Astrocyte (in vitro differentiated cells and primary cell): ENCODE results near the gene YPEL1. TPM values are rescaled to one million over a fixed set of nuclear protein-coding genes. Genes with fewer than 3 reads are reported as not detected.

Source experiments
- DNase-seq: peaks from one replicate; pipeline ENCODE4 v3.0.0-alpha.2; 2010; ENCODE audit warnings: low read depth
- FAIRE-seq: peaks from 2 replicates; lab custom pipeline; 2011; peaks lifted over from hg19 to GRCh38; lab: Jason Lieb, UNC
- H2AFZ ChIP-seq: 2 replicates; pipeline ENCODE4 v1.6.0; 2012; ENCODE audit warnings: low read depth, low read length, inconsistent platforms
- H3K27ac ChIP-seq: 2 replicates; pipeline ENCODE4 v1.5.1; 2011; ENCODE audit warnings: low read depth, low read length, inconsistent platforms
- H3K27me3 ChIP-seq: 2 replicates; pipeline ENCODE4 v1.6.0; 2011; ENCODE audit warnings: low read length, inconsistent platforms; ENCODE audit not compliant: insufficient read depth
- H3K36me3 ChIP-seq: 2 replicates; pipeline ENCODE4 v1.5.1; 2011; ENCODE audit warnings: low read length, inconsistent platforms; ENCODE audit not compliant: insufficient read depth
- H3K4me1 ChIP-seq: 2 replicates; pipeline ENCODE4 v1.5.1; 2011; ENCODE audit warnings: low read length, inconsistent platforms; ENCODE audit not compliant: insufficient read depth
- H3K4me2 ChIP-seq: 2 replicates; pipeline ENCODE4 v1.6.0; 2012; ENCODE audit warnings: low read length, inconsistent platforms
- H3K4me3 ChIP-seq: 2 replicates; pipeline ENCODE4 v1.5.1; 2011; ENCODE audit warnings: low read depth, mild to moderate bottlenecking, low read length, inconsistent platforms; ENCODE audit not compliant: insufficient read depth
- H3K79me2 ChIP-seq: 2 replicates; pipeline ENCODE4 v1.6.0; 2012; ENCODE audit warnings: mild to moderate bottlenecking, low read length, inconsistent platforms; ENCODE audit not compliant: insufficient read depth
- H3K9ac ChIP-seq: 2 replicates; pipeline ENCODE4 v1.6.0; 2012; ENCODE audit warnings: mild to moderate bottlenecking, low read length, inconsistent platforms
- H3K9me3 ChIP-seq: 2 replicates; pipeline ENCODE4 v1.5.1; 2012; ENCODE audit warnings: low read depth, mild to moderate bottlenecking, low read length, inconsistent platforms; ENCODE audit not compliant: insufficient read depth
- H4K20me1 ChIP-seq: 2 replicates; pipeline ENCODE4 v1.6.0; 2012; ENCODE audit warnings: low read length, inconsistent platforms; ENCODE audit not compliant: insufficient read depth
- H3K27ac Mint-ChIP-seq: one replicate; pipeline ENCODE4 v1.8.0; 2021; ENCODE audit warnings: mild to moderate bottlenecking, mixed read lengths; ENCODE audit not compliant: unreplicated experiment
- H3K27me3 Mint-ChIP-seq: one replicate; pipeline ENCODE4 v1.8.0; 2021; ENCODE audit warnings: low read depth, mixed read lengths; ENCODE audit not compliant: unreplicated experiment
- H3K36me3 Mint-ChIP-seq: one replicate; pipeline ENCODE4 v1.8.0; 2021; ENCODE audit warnings: low read depth, mixed read lengths; ENCODE audit not compliant: unreplicated experiment
- H3K4me1 Mint-ChIP-seq: one replicate; pipeline ENCODE4 v1.8.0; 2021; ENCODE audit warnings: low read depth, mixed read lengths; ENCODE audit not compliant: unreplicated experiment
- H3K4me3 Mint-ChIP-seq: one replicate; pipeline ENCODE4 v1.8.0; 2021; ENCODE audit warnings: mild to moderate bottlenecking, moderate library complexity, mixed read lengths; ENCODE audit not compliant: unreplicated experiment
- H3K9me3 Mint-ChIP-seq: one replicate; pipeline ENCODE4 v1.8.0; 2021; ENCODE audit warnings: mild to moderate bottlenecking, mixed read lengths; ENCODE audit not compliant: unreplicated experiment
- CTCF ChIP-seq: IDR thresholded peaks from 2 replicates; pipeline ENCODE4 v1.5.1; 2011; ENCODE audit warnings: low read depth, mild to moderate bottlenecking, inconsistent platforms, low read length, moderate library complexity; ENCODE audit not compliant: insufficient read depth
- EZH2 ChIP-seq: IDR thresholded peaks from 2 replicates; pipeline ENCODE4 v1.6.1; 2012; ENCODE audit warnings: mild to moderate bottlenecking, low read length, inconsistent platforms; ENCODE audit not compliant: insufficient read depth
- total RNA-seq: library from RNA; stranded (reverse); gene quantifications from 2 replicates; pipeline ENCODE4 v1.2.1, GENCODE V29; 2021

Gene YPEL1
- total RNA-seq, 1 donor from 2014 or later = 0.86 TPM

GRCh38 chr22:21697021-21697771 is 38.4 kb downstream of the YPEL1 start:
- Mint-ChIP-seq H3K4me1 (peaks cover 11% of the 10 kb centered on the region), H3K4me3 (no peak overlapping the region), H3K36me3 (peaks cover 20% of the 10 kb centered on the region), H3K27ac (no peak overlapping the region), H3K9me3 (no peaks in the 10 kb centered on the region), H3K27me3 (no peaks in the 10 kb centered on the region)
- Histone ChIP-seq H3K36me3 (peaks cover 6% of the 10 kb centered on the region), H3K4me2 (peak overlapping the region; percentile 8), H3K4me1 (peaks cover 27% of the 10 kb centered on the region), H3K9ac (peak overlapping the region; percentile 64), H3K27me3 (no peaks in the 10 kb centered on the region), H3K27ac (peak overlapping the region; percentile 86), H2AFZ (no peak overlapping the region), H3K4me3 (no peak overlapping the region), H3K9me3 (no peaks in the 10 kb centered on the region), H3K79me2 (no peaks in the 10 kb centered on the region), H4K20me1 (no peaks in the 10 kb centered on the region)
- FAIRE-seq = no peak
- no peak for DNase-seq
- no peak for TF ChIP-seq EZH2
- no peak for TF ChIP-seq CTCF

GRCh38 chr22:21696115-21696514 is 39.5 kb downstream of the YPEL1 start:
- no peak overlapping the region for H2AFZ ChIP-seq
- no peak overlapping the region for H3K4me3 ChIP-seq
- no peak for DNase-seq
- peaks cover 25% of the 10 kb centered on the region for H3K4me1 ChIP-seq
- Mint-ChIP-seq H3K27me3 (no peaks in the 10 kb centered on the region), H3K36me3 (peaks cover 11% of the 10 kb centered on the region), H3K4me3 (no peak overlapping the region), H3K9me3 (no peaks in the 10 kb centered on the region), H3K4me1 (peaks cover 4% of the 10 kb centered on the region), H3K27ac (no peak overlapping the region)
- no peaks in the 10 kb centered on the region for H3K79me2 ChIP-seq
- no peak overlapping the region for H3K4me2 ChIP-seq
- no peaks in the 10 kb centered on the region for H3K27me3 ChIP-seq
- no peaks in the 10 kb centered on the region for H3K9me3 ChIP-seq
- TF ChIP-seq EZH2 (no peak), CTCF (no peak)
- no peak overlapping the region for H3K27ac ChIP-seq
- no peak for FAIRE-seq
- peaks cover 6% of the 10 kb centered on the region for H3K36me3 ChIP-seq
- H4K20me1 ChIP-seq = no peaks in the 10 kb centered on the region
- H3K9ac ChIP-seq = no peak overlapping the region
